ENCODE results near the gene TSPAN15.
"Not testable (repeated sequence)": the region's sequence is repeated elsewhere in the genome, so short reads cannot be mapped to it uniquely, and the experiment has no call there.

The TSPAN15 gene

DNA sequence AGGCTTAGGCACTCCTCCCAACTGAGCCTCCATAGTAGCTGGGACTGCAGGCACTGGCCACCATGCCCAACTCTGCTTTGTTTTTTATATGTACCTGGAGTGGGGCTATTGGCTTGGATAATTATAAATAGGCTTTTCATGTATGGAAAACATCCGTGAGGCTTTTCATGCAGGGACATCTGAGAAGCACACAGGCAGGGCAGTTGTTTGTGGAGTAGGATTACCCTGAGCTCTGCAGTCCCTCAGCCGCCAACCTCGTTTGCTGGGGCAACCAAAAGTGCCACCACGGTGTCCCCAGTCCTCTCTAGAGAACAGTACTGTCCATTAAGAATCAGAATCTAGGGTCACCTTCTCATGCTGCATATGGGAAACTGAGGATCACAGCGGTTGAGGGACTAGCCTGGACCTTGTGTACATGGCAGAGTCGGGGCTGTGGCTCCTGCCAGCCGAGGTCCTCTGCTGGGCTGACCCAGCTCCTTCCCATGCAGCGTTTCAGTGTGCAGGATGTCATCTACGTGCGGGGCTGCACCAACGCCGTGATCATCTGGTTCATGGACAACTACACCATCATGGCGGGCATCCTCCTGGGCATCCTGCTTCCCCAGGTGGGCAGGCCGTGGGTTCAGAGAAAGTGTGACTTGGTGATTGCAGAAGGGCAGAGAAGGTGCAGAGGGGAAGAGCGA, 54.5 kb downstream of the TSPAN15 start:
- DNase-seq = no peak

DNA sequence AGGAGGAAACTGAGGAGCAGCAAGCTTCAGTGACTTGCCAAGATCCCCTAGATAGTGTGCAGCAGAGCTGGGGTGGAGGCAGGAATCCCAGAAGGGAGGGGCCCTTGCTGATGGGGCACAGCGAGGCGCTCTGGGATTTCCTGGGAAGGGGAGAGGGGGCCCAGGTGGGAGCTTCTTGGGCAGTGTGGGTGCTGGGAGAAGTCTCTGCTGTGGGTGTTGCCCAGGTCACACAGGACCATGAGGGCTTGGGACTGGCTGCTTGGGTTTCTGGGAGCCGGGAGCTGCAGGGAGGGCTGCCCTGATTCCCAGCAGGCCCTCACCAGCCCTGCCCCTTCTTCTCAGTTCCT, 55.2 kb downstream of the TSPAN15 start:
- no peak for DNase-seq

DNA sequence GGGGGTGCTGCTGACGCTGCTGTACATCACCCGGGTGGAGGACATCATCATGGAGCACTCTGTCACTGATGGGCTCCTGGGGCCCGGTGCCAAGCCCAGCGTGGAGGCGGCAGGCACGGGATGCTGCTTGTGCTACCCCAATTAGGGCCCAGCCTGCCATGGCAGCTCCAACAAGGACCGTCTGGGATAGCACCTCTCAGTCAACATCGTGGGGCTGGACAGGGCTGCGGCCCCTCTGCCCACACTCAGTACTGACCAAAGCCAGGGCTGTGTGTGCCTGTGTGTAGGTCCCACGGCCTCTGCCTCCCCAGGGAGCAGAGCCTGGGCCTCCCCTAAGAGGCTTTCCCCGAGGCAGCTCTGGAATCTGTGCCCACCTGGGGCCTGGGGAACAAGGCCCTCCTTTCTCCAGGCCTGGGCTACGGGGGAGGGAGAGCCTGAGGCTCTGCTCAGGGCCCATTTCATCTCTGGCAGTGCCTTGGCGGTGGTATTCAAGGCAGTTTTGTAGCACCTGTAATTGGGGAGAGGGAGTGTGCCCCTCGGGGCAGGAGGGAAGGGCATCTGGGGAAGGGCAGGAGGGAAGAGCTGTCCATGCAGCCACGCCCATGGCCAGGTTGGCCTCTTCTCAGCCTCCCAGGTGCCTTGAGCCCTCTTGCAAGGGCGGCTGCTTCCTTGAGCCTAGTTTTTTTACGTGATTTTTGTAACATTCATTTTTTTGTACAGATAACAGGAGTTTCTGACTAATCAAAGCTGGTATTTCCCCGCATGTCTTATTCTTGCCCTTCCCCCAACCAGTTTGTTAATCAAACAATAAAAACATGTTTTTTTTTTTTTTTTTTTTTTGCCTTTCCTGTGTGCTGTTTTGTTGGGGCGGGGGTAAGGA, 55.8 kb downstream of the TSPAN15 start:
- DNase-seq = no peak

DNA sequence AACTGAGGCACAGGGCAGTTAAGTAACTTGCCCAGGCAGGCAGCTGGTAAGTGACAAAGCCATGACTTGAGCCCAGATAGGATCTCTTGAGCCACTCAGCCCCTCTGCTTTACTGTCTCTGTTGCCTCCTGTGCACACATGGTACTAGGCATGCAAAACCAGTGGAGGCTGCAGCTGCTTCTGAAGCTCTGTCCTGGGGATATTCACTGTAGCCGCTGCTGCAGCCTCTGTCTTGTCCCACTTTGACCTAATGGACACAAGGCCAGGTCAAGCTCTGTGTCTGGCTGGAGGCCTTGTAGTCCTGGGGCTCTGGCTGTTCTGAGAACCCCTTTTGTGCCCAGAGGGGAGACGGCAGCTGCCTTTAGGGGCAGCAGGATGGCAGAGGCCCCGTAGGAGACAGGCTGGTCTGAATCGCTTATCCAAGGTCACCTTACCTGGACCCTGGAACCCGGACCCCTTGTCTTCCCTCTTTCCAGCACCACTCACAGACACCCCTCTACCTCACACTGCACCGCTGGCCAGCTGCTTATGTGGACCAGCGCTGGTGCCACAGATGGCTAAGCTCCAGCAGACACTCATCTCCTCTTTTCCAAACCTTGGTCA, 57.6 kb downstream of the TSPAN15 start:
- no peak for DNase-seq

DNA sequence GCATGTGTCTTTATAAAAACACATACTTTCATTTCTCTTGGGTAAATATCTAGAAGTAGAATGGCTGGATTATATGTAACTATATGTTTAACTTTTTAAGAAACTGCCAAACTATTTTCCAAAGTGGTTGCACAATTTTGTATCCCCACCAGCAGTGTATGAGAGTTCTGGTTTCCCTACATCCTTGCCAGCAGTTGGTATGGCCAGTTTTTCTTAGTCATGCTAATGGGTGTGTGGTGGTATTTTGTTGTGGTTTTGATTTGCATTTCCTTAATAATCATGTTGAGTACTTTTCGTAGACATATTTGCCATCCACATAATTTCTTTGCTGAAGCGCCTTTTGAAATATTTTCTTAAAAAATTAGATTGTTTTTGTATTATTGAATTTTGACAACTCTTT, 61.6 kb downstream of the TSPAN15 start:
- DNase-seq = no peak

DNA sequence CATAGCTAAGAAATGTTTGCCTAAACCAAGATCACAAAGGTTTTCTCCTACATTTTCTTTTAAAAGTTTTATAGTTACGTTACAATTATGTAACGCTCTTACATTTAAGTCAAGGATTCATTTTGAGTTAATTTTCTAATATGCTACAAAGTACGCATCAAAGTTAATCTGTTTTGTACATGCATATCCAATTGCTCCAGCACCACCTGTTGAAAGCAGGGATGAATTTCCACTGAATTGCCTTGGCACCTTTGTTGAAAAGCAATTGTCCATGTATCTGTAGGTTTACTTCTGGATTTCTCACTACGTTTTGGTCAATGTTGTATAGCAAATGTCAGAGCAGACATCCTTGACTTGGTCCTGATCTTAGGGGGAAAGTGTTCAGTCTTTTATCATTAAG, 62.4 kb downstream of the TSPAN15 start:
- no peak for DNase-seq

DNA sequence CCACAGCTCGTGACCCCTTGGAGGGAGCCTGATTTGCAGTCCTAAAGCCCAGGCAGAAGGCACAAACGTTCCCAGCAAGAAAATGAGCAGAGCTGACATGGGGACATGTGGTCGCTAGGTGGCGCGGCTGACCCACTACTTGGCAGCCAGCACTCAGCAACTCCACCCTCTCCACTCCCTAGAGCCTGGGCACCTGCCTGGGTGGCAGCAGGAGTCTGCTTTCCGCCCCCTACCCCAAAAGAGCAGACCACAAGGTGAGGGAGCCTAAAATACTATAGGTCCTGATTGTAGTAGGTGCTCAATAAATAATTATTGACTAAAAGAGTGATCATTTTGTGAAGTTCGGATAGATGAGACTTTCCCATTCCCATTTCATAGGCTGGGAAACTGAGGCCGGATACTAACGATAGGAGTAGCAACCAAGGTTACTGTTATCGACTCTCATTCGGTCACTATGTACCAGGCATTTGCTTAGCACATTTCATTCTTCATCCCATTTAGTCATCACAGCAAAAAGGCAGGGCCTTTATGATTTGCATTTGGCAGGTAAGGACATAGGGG, 64.5 kb downstream of the TSPAN15 start:
- DNase-seq = peak; percentile 88

DNA sequence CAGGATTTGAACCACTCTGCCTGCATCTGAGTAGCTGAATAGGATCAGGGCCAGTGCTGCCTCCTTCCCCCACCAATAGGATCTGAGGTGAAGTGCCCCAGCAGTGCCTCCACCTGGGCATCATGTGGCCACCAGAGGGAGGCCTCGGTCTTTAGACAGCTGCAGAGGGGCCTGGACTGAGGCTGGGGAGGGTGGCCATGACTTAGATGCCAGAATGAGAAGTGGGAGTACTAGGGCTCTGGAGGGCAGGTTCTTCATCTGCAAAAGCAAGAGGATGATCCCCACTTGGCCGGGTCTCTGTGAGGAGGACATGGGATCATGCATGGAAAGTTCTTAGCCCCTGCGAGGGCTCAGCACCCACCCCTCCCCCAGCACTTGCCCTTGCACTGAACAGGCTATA, 65.1 kb downstream of the TSPAN15 start:
- no peak for DNase-seq

DNA sequence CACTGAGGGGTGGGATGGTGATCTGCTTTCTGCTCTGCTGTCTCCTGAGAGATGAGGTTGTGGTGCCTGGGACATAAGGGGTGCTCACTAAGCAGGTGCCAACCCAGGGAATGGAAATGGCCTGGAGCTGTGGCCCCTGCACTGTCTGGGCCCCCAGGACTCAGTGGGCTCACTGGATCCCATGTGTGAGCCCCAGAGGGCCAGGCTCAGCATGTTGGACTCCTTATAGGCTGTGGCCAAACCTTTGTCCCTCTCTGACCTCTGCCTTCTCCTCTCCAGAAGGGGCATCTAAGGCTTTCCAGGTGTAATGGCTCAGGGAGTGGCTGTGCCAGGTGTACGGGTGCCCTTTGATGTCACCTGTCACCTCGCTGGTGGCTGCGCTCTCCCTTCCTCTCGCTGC, 65.5 kb downstream of the TSPAN15 start:
- no peak for DNase-seq

DNA sequence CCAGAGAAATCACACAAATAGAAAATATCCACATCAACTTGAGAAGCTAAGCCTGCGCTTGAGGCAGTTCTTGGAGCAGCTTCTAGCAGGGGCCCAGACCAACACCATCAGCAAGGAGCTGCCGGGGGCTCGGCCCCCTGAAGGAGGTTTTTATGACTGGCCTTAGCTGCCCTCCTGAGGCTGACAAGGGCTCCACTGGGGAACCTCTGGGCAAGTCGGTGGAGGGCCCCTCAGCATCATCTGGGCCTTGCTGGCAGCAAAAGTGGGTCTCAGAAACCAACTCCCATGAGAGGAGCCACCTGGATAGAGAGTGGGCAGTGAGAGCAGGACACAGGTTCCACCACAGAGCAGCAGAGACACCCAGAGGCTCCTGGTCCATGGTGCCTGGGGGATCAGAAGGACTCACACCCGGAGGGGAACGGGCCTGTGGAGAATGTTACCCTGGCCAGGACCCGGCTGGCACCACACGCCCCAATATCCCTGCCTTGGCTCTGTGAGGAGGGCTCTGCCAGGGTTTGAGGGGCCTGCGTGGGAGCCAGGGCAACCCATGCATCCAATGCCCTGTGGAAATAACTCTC, 66.1 kb downstream of the TSPAN15 start:
- DNase-seq = no peak

DNA sequence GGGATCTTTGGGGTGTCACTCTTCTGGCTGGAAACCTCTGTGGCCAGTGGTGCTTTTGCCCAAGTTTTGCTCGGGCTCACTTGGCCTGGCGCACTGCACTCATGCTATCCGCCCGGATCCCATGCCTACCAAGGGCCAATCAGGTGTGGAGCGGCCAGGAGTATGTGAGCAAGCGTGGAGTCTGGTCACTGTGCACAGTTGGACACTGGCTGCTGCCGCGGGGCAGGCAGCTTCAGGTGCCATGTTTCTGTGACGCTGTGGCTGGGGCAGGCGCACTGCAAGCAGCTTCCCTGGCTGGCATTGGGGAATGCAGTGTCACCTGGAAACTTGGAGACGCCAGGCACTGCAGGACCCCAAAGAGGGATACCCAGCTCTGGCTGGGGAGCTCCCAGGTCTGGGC, 76.7 kb downstream of the TSPAN15 start:
- no peak for DNase-seq

DNA sequence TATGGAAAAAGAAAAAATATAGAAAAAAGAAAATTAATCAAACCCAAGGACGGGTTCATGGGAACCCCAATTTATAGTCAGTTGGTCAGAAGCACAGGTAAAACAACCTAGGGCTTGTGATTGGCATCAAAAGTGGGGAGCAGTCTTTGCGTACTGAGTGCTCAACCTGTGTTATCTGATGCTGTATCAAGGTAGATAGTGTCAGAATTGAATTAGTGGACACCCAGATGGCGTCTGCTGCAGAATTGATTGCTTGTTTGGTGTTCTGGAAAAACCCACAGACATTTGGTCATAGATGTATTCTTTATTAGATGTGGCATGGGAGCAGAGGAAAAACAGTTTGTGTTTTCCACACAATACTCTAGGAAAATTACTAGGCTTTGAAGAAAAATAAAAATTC, 82.4 kb downstream of the TSPAN15 start:
- DNase-seq = no peak

DNA sequence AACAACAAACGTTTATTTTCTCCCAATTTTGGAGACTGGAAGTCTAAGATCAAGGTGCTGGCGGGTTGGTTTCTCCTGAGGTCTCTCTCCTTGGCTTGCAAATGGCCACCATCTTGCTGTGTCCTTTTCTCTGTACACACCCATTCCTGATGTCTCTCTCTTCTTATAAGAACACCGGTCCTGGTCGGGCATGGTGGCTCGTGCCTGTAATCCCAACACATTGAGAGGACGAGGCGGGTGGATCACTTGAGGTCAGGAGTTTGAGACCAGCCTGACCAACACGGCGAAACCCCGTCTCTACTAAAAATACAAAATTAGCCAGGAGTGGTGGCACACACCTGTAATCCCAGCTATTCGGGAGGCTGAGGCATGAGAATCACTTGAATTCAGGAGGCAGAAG, 85.3 kb downstream of the TSPAN15 start:
- not testable (repeated sequence) for DNase-seq

DNA sequence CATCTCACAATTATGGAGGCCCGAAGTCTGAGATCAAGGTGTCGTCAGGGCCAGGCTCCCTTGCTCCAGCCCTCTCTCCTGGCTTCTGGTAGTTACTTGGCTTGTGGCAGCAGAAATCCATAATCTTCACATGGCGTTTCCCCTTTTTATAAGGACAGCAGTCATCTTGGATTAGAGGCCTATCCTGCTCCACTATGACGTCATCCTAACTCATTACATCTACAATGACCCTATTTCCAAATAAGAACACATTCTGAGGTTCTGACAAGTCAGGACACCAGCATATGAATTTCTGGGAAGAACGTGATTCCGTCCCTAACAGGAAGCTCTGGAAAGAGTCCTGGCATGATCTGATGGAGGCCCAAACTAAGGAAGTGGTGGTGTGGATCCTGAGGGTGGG, 86.2 kb downstream of the TSPAN15 start:
- no peak for DNase-seq

DNA sequence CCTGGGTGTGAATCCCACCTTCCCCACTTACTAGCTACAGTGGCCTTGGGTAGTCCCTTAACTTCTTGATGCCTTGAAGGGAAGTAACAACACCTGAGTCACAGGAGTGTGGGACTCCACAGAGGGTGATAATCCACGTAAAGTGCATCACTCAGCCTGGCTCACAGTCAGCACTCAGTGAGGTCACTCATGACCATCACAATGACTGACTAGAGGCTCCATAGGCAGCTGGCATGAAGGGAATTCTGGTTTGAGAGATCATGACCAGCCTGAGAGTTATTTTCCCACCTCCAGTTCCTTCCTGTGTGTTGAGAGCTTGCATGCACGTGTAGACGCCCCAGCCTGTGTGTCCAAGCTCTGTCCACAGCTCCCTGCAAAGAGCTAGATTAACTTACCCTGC, 87.2 kb downstream of the TSPAN15 start:
- no peak for DNase-seq

DNA sequence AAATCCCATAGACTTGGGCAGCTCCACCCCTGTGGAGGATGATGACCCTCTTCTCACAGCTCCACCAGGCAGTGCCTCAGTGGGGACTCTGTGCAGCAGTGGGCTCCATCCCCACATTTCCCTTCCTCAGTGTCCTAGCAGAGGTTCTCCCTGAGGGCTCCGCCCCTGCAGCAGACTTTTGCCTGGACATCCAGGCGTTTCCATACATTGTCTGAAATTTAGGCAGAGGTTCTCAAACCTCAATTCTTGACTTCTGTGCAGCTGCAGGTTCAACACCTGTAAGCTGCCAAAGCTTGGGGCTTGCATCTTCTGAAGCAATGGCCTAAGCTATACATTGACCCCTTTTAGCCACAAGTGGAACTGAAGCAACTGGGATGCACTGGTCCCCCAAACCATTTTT, 90.2 kb downstream of the TSPAN15 start:
- DNase-seq = no peak

DNA sequence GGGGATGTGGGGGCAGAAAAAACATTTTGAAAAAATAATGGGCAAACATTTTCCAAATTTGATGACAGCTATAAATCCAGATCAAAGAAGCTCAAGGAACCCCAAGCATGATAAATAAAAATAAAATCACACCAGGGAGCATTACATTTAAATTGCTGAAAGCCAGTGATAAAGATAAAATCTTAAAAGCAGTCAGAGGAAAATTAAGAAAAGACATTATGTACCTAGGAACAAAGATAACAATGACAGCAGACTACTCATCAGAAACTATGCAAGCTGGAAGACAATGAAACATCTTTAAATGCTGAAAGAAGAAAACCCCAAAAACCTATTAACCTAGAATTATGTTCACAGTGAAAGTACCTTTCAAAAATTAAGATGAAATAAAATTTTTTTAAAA, 98.7 kb downstream of the TSPAN15 start:
- DNase-seq = no peak

DNA sequence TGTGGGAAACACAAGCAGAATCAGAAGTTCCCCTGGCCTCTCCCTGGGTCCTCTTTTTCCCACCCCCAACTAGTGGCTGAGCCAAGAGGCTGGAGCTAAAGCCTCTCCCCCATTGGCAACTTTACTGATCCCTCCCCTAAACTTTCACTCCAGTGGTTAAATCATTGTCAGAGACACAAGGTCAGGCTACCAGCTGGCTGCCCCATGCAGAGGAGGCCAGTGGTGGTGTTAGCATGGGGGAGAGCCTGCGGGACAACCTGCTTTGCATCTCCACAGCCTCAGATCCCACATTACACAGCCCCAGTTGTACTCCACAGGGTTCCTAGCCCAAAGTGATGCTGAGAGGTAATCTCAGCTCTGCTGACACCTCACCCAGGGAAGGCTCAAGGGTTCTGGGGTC, 101.0 kb downstream of the TSPAN15 start:
- DNase-seq = no peak

DNA sequence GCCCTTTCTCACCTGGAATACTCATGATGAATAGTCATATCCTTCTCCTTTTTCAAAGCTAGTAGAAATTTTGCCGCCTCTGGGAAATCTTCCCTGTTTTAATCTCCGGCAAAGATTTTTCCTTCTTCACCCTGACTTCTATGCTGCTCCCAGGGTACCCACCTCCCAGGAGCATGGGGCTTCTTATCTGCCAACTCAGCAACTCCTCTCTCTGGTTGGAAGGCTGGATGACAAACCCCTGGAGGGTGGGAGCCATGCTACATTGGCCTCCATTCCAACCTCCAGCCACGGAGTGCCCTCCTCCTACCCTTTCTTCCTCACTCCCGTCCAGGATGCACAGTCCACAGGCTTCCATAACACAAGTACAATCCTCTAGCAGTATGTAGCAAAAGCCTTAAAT, 102.1 kb downstream of the TSPAN15 start:
- no peak for DNase-seq

DNA sequence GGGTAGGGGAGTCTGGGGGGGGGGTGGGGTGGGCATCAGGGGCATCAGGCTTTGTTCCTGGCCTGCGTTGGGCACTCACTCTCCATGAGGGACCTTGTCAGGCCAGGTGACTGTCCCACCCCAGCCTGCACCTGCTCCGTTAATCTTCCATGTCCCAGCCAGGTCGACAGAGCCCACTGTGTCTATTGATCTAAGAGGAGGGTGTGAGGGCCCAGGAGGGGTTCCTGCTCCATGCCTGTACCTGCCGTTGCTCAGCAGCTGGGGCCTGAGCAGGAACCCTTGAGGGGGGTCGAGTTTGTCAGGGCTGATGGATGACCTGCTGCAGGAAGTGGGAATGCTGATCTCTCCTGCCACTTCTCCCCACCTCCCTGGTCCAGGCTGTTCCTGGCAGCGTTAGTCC, 103.3 kb downstream of the TSPAN15 start:
- no peak for DNase-seq
